Measurements from ENCODE around the gene ASIP. TPM values are rescaled to one million over a fixed set of nuclear protein-coding genes. Genes with fewer than 3 reads are reported as not detected.

Gene ASIP
- total and polyA plus RNA-seq, 12 donors, result 0.46 to 15.1 (median 0.83) TPM; not detected in 5

GRCh38 chr20:34302312-34302722 is 61.1 kb downstream of the ASIP start:
- intact Hi-C loops (cut with DNase I), result no loop called here
- Histone ChIP-seq H3K4me3 (peak overlapping the region in 3 of 4 donors; percentile 51 to 74 (median 74)), H3K36me3 (replicated peaks in 1 of 2) (no peaks in the 10 kb centered on the region), H3K9me3 (replicated peaks in 1 of 3) (no peaks in the 10 kb centered on the region), H3K4me1 (replicated peaks in 1 of 2) (peaks cover 14 to 23% of the 10 kb centered on the region in 2 donors), H3K27ac (peak overlapping the region; percentile 86 to 96 (median 93)), H3K27me3 (no peaks in the 10 kb centered on the region)
- no peak for DNase-seq
- TF ChIP-seq CTCF (IDR thresholded peaks at IDR 0.05), result peak in 1 of 6 experiments; percentile 15
- no peak for TF ChIP-seq POLR2A (IDR thresholded peaks at IDR 0.05)
- WGBS, 4 donors, result 23 to 34% (median 28%) methylated on average over 9 of the region's 9 CpGs

GRCh38 chr20:34302723-34303533 is 61.7 kb downstream of the ASIP start, which contains the start of gene AHCY:
AHCY (minus strand) TSS chr20:34303355; CDS start chr20:34303270, 85 bp downstream.
- Histone ChIP-seq H3K4me3 (peak within 1 kb of the TSS; percentile 51 to 74 (median 72)), H3K9me3 (replicated peaks in 1 of 3) (no peaks in the 10 kb centered on the region), H3K36me3 (replicated peaks in 1 of 2) (no peaks in the 10 kb centered on the region), H3K27me3 (no peaks in the 10 kb centered on the region), H3K27ac (peak within 1 kb of the TSS; percentile 86 to 96 (median 93)), H3K4me1 (replicated peaks in 1 of 2) (peaks cover 14 to 23% of the 10 kb centered on the region in 2 donors)
- intact Hi-C loops (cut with DNase I), result no loop called here
- TF ChIP-seq POLR2A (IDR thresholded peaks at IDR 0.05) (peak; percentile 69 to 71), CTCF (IDR thresholded peaks at IDR 0.05) (peak in 1 of 6 experiments; percentile 12)
- peak; percentile 94 to 99 (median 98) for DNase-seq
- WGBS, 4 donors, result 0% methylated on average over 28 to 79 of the region's 79 CpGs

GRCh38 chr20:34305333-34306230 is 64.4 kb downstream of the ASIP start:
- no peak overlapping the region for H3K27ac ChIP-seq
- H3K4me3 ChIP-seq, result no peak overlapping the region
- no peak for DNase-seq
- H3K9me3 ChIP-seq (replicated peaks in 1 of 3), result no peaks in the 10 kb centered on the region
- no peaks in the 10 kb centered on the region for H3K27me3 ChIP-seq
- WGBS, 4 donors, result 79 to 84% (median 81%) methylated on average over 19 of the region's 19 CpGs
- TF ChIP-seq POLR2A (IDR thresholded peaks at IDR 0.05) (no peak), CTCF (IDR thresholded peaks at IDR 0.05) (no peak)
- H3K4me1 ChIP-seq (replicated peaks in 1 of 2), result peaks cover 14 to 19% of the 10 kb centered on the region in 2 donors
- H3K36me3 ChIP-seq (replicated peaks in 1 of 2), result no peaks in the 10 kb centered on the region
- intact Hi-C loops (cut with DNase I), result no loop called here

- TF ChIP-seq CTCF (IDR thresholded peaks at IDR 0.05), result no peak
- TF ChIP-seq POLR2A (IDR thresholded peaks at IDR 0.05), result no peak
- Histone ChIP-seq H3K4me3 (no peak overlapping the region), H3K27me3 (no peaks in the 10 kb centered on the region), H3K36me3 (replicated peaks in 1 of 2) (no peaks in the 10 kb centered on the region), H3K27ac (no peak overlapping the region), H3K9me3 (replicated peaks in 1 of 3) (no peaks in the 10 kb centered on the region), H3K4me1 (replicated peaks in 1 of 2) (peaks cover 3 to 13% of the 10 kb centered on the region in 2 donors)
- intact Hi-C loops (cut with DNase I), result loop anchor here (5.0 to 10.0 kb wide), 4 partner anchors 165 to 455 kb away; no protein-coding TSS in a partner anchor
- no peak for DNase-seq
- 91 to 99% (median 96%) methylated on average over 3 of the region's 3 CpGs for WGBS, 4 donors
Measured at GRCh38 chr20:34309691-34310090, 68.5 kb downstream of the ASIP start.

Data from adrenal gland (tissue), 12 donors.